HK-2 (cell line): Measurements from ENCODE around the gene SLC9A3.
"Not testable (repeated sequence)": the region's sequence is repeated elsewhere in the genome, so short reads cannot be mapped to it uniquely, and the experiment has no call there.

Experiments used
- DNase-seq: peaks from one replicate; pipeline ENCODE4 v3.0.0-alpha.2; 2018; ENCODE audit not compliant: unreplicated experiment

The SLC9A3 gene

DNA sequence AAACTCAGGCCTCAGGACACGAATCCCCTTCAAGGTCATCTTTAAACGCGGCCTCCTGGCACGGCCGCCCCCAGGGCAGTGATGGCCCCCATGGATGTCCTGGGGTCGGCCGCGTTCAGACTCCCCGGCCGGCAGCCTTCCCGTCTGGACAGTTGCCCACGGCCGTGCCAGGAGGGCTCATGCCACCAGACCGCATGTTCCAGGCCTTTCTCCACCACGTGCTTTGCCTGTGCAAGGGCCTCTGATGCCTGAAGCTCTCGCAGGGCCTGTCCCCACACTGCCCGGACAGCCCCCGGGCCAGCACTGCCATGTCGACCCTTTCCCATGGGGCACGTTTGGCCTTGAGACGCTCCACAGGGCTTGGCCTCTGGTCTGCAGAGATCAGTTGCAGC is 34.6 kb downstream of the SLC9A3 start:
- DNase-seq, result no peak

DNA sequence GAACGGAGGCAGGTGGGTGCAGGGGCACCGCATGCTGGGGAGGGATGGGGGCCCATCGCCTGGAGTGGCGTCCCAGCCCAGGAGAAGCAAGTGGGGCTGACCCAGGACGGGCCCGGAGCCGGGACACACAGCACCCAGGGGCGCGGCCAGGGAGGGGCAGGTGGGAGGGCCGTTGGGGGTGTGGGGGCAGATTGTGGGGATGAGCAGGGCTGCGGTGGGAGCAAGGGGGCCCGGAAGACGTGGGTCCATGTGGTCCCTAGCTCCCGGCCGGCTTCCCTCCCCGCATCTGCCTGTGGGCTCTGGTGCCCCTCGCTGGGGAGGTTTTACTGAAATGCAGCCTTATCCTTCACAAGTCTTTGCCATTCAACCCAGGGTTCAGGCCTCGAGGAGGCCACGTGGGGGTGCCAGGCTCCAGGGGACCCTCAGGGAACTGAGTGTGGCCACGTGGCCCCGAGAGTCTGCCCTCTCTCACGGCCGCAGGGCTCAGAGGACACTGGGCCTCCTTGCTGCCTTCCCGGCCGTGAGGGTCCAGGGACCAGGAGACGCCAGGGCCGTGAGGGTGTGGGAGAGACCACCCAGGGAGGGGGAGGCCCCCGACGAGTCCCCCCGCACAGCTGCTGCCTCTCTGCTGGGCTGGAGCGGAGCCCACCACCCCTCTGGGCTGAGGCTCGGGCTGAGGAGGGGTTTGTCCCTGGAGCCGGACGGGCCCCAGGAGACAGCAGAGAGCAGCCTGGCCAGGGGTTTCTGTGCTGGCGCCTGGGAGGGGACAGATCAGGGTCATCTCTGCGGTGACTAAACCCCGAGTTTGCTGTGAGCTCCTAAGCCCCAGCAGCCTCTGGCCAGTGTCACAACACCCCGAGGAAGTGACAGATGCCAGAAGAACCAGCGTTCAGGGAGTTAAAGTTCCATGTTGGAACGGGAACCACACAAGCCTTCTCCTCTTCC is 35.2 kb downstream of the SLC9A3 start:
- DNase-seq, result no peak

DNA sequence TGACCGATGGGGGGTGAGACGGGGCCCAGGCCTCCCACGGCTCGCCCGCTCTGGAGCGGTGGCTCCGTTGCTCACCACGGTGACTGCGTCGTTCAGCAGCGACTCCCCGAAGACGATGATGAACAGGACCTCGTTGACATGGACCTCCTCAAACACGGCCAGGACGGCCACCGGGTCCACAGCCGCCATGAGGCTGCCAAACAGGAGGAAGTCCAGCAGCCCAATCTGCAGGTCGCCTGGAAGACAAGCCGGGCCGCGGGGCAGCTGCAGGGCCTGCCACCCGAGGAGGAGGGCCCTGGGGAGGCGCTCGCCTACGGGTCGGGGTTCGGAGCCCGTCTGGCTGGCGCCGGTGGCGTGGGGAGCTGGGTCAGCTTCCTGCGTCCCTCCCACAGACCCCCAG is 36.0 kb downstream of the SLC9A3 start:
- DNase-seq, result no peak

DNA sequence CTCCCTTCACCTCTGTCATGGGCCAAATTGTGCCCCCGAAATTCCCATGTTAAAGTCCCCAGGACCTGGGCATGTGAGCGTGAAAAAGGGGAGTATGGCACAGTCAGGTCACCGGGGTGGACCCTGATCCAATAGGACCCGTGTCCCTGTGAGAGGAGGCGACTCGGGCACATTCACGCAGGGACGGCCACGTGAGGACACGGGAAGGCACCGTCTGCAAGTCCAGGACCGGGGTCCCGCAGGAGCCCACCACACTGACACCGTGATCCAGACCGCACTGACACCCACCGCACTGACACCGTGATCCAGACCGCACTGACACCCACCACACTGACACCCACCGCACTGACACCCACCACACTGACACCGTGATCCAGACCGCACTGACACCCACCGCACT is 37.7 kb downstream of the SLC9A3 start:
- DNase-seq, result not testable (repeated sequence)

- no peak for DNase-seq
Observed at GRCh38 chr5:485946-486491, 38.2 kb downstream of the SLC9A3 start.

DNA sequence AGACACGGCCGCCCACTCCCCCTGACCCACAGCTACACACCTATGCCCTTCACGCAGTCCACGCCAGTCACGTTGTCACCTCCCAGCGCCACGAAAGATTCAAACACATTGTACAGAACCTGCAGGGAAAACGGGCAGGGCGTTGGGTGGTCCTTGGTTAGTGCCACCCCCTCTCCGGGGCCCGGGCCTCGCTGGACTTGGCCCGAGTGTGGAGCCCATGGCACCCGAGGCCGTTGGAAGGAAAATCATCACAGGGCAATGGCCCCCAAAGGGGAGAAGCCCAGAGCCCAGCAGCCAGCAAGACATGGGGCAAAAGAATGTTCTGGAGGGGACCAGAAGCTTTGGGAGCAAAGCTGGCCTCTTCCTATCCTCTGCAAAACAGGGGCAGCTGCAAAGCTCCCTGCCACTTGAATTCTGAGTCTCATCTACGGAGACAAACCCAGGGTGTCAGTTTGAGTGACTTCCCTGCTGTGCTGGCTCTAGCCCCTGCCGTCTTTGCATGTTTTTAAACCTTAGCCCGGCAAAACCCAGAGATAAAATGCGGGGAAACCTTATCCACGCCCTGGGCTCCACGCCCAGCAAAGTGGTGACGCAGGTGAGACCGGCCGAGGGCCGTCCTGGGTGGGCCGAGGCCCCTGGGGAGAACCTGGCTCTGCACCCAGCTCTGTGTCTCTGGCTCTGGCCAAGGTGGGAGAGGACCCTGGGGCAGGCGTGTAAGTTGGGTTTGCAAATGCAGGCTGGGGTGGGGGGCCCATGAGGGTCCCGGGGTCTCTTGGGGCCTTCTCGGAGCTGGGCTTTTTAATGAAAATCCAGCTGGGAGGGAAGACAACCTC is 38.9 kb downstream of the SLC9A3 start:
- DNase-seq, result no peak

GRCh38 chr5:484556-484955 is 39.7 kb downstream of the SLC9A3 start:
- DNase-seq, result no peak

DNA sequence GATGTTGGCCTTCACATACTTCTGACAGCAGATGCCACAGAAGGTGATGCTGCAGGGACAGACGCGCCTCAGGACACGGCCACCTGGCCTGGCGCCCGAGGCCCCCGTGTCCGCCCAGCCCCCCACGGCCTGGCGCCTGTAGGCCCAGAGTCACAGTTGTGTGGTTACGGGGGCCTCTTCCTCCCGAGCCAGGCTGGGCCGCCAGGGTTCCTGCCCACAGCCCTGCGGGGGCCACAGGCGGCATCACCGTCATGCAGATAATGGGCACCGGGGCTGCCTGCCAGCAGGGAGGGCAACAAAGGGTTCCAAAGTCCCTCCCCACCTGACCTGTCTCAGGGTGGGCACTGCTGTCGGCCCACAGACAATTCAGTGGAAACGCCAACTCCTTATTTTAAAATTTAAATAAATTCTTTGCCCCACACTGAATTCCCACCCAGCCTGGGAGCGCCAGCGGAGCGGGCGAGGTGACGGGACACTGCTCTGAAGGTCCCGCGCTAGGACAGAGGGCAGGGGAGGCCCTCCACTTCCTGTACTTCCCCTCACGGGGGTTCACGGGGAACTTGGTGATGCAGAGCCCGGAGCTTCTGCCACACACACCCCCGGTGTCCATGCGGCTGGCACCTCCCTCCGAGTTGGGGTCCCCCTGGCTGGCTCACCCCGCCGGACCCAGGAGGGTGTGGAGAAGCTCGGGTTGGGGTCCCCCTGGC is 40.7 kb downstream of the SLC9A3 start:
- DNase-seq, result no peak

DNA sequence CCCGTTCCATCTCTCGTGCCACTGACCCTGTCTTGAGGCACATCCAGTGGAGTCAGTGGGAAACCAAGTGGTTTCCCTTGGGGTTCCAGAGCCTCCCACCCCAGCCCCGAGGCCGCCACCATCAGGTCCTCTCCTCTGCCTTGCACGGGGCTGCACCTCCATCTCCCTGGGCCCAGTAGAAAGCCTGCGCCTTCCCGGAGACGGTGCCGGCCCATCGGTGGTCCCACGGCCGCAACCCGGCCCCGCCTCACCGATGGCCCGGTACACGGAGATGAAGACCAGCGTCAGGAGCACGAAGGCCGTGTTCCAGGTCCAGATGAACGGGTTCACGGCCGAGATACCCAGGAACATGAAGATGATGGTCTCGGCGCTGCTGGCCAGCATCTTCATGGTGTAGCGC is 41.2 kb downstream of the SLC9A3 start:
- DNase-seq, result no peak

DNA sequence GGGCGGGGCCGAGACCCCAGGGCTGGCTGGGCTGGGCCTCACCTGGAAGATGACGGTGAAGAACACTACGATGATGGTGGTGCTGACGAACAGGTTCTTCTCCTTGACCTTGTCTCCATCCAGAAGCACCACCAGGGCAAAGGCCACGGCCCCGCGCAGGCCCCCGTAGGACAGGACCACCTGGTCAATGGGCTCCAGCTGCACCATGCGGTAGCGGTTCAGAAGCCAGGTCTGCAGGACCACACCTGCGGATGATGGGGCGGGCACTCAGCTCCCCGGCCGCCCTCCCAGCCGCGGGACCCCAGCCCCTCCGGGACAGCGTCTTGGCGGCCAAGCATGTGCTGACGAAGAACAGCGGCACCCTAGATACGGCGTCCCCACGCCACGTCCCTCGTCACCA is 41.7 kb downstream of the SLC9A3 start:
- DNase-seq, result no peak

GRCh38 chr5:482021-482420 is 42.2 kb downstream of the SLC9A3 start:
- no peak for DNase-seq

DNA sequence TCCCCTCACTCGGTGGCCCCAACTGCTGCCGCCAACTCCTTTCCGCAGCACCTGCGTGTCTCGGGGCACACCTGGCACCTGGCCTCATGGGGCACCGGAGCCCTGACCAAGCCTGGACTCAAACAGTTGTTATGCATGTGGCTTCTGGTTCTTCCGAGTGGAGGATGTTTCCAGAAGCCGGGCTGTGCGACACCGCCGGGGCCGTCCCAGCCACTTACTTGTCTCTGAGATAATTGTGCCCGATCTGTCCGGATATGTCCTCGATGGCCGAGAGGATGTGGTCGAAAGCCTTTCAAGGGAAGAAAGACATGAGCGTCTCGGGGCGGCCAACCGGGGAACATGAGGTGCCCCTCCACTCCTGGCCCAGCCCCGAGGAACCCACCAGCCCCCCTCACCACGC is 42.9 kb downstream of the SLC9A3 start:
- DNase-seq, result no peak

DNA sequence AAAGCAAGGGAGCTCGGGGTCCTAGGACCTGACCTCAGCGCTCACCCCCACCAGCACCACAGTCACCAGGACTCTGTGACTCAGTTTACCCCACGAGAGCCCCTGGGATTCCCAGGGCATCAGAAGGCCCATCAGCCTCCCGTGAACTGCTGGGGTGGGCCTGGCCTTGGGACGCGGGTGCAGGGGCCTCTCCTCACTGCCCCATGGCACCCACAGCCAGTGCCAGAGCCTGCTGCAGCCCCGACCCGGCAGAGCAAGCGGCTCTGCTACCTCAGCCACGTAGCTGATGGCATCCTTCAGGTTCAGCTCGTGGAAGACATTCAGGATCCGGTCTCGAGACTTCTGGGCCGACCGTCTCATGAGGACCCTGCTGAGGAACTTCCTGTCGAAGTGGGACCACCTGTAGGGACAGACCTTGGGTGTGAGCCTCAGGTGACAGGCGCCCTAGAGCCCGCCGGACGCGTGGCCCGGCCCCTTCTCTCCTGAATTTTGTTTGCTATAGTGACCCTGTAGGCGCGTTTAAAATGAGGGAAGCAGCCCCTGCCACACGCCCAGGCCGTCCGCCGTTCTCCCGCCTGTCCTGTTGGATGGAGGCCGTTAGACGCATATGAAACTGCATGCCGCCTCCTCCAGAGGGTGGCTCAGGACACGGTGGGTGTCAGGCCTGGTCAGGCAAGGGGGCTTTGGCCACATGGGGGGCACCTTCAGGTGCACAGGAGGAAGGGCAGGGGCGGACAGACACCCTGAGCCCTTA is 44.5 kb downstream of the SLC9A3 start:
- no peak for DNase-seq

GRCh38 chr5:478982-479535 is 45.2 kb downstream of the SLC9A3 start:
- DNase-seq, result no peak

GRCh38 chr5:478369-478981 is 45.8 kb downstream of the SLC9A3 start:
- no peak for DNase-seq

DNA sequence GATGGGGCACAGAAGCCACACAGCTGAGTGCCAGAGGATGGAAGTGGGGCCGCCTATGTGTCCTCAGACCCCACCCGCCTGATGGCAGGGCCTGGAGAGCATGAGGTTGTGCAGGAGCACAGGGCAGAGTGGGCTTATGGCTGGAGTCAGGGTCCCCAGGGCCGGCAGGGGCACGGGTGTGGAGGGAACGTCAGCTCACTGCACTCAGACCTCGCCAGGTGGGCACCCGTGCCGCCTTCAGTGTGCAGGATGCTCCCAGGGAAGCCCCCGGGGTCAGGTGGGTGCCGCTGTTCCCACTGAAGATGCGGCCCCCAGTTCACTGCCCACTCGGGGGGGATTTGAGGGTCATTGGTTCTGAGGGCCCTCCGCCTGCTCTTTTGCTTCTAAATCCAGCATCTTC is 46.4 kb downstream of the SLC9A3 start:
- DNase-seq, result no peak

GRCh38 chr5:477247-477646 is 47.0 kb downstream of the SLC9A3 start:
- DNase-seq, result no peak

DNA sequence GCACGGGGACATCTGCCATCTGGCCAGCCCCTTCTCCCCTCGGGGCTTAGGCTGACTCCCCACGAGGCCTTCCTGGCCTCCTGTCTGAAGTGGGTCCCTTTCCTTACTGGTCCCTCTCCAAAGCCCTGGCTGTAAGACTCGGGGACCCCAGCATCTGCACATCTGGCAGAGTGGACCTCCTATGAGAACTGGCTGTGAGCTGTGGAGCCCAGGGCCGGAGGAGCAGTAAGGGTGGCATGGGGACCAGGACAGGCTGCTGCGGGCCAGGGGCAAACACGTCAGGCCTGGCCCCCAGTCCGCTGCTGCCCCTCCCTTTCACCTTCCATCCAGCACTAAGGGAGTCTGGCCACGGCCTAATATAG is 47.5 kb downstream of the SLC9A3 start:
- DNase-seq, result no peak

DNA sequence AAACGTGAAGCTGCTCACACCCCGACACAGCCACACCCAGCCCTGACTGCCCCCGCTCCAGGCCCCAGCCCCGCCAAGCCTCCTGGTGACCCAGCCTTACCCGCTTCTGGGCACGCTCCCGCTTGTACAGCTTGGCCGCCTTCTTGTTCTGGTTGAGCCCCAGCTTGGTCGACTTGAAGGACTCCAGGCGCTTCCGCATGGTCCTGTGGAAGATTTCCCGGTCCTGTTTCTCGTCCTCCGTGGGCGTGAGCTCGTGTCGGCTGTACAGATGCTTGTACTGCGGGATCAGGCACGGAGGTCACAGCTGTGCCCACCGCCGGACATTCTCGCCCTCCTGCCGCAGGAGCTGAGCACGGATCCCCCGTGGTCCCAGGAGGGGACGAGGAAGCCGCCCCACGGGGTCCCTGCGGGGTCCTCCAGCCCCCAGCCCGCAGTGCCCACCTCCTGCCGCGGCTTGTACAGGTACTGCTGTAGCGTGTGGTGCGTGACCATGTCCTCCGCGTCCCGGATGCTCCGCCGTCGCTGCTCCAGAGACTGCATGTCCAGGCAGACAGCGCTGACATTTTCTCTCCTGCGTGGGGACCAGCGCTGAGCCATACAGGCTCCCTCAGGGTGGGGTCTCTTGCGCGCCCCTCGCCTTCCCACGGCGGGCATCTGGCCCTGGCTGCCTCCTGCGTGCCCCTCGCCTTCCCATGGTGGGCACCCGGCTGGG is 48.0 kb downstream of the SLC9A3 start:
- DNase-seq, result no peak

DNA sequence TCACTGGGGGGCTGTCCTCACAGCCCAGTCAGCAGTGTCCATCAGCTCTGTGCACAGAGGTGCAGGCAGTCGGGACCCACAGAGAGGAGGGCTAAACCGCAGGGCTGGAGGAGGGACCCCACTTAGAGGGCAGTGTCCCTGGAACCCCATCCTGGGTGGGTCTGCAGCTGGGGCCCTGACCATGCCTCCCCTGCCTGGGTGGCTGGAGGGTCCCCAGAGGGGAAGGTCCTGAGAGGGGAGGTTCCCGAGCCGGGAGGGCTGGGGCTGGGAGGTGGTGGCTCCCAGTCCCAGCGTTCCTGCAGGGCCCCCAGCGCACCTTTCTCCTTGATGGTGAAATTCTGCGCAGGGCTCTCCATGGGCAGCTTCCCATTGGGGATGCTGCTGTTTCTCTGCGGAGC is 48.5 kb downstream of the SLC9A3 start:
- no peak for DNase-seq
